ENCODE measurements around the gene MYL11. TPM values are rescaled to one million over a fixed set of nuclear protein-coding genes. Genes with fewer than 3 reads are reported as not detected.

The MYL11 gene
- total RNA-seq, 1 donor from 2014 or later, result 12,119 TPM

GRCh38 chr16:30406795-30407101, 32.1 kb downstream of the MYL11 start:
- Histone ChIP-seq H3K27ac (ENCODE audit: low read depth, low read length) (peak overlapping the region; percentile 85), H3K27me3 (ENCODE audit: control insufficient read depth in 3 of 3, insufficient read depth in 3 of 3, low read length in 3 of 3) (no peaks in the 10 kb centered on the region), H3K9me3 (ENCODE audit: control insufficient read depth in 3 of 3, low read length in 3 of 3) (no peaks in the 10 kb centered on the region), H3K4me1 (ENCODE audit: control insufficient read depth in 3 of 3, insufficient read depth in 3 of 3, low read length in 3 of 3) (peaks cover 15 to 24% (median 22%) of the 10 kb centered on the region in 3 donors), H3K36me3 (ENCODE audit: control insufficient read depth in 3 of 3, insufficient read depth in 3 of 3, low read length in 3 of 3) (peaks cover 4 to 7% (median 6%) of the 10 kb centered on the region in 3 donors), H3K4me3 (ENCODE audit: low read length in 3 of 3) (peak overlapping the region; percentile 68 to 86 (median 74)), H3K9ac (ENCODE audit: low read depth in 1 of 3, low read length in 3 of 3) (peak overlapping the region; percentile 70 to 91 (median 75))

GRCh38 chr16:30407102-30407803, 32.7 kb downstream of the MYL11 start, which contains the start of gene ZNF771:
Gene ZNF771, plus strand, starts transcription at chr16:30407606. Its CDS starts 448 bp downstream, at chr16:30408054.
- Histone ChIP-seq H3K9me3 (ENCODE audit: control insufficient read depth in 3 of 3, low read length in 3 of 3) (no peaks in the 10 kb centered on the region), H3K4me3 (ENCODE audit: low read length in 3 of 3) (peak within 1 kb of the TSS; percentile 68 to 86 (median 74)), H3K9ac (ENCODE audit: low read depth in 1 of 3, low read length in 3 of 3) (peak within 1 kb of the TSS; percentile 75 to 91 (median 76)), H3K27ac (ENCODE audit: low read depth, low read length) (peak within 1 kb of the TSS; percentile 85), H3K27me3 (ENCODE audit: control insufficient read depth in 3 of 3, insufficient read depth in 3 of 3, low read length in 3 of 3) (no peaks in the 10 kb centered on the region), H3K36me3 (ENCODE audit: control insufficient read depth in 3 of 3, insufficient read depth in 3 of 3, low read length in 3 of 3) (peaks cover 9 to 11% (median 11%) of the 10 kb centered on the region in 3 donors), H3K4me1 (ENCODE audit: control insufficient read depth in 3 of 3, insufficient read depth in 3 of 3, low read length in 3 of 3) (peaks cover 15 to 24% (median 22%) of the 10 kb centered on the region in 3 donors)

- peaks cover 11 to 13% (median 11%) of the 10 kb centered on the region in 3 donors for H3K36me3 ChIP-seq (ENCODE audit: control insufficient read depth in 3 of 3, insufficient read depth in 3 of 3, low read length in 3 of 3)
- H3K27ac ChIP-seq (ENCODE audit: low read depth, low read length), result peak overlapping the region; percentile 85
- H3K9me3 ChIP-seq (ENCODE audit: control insufficient read depth in 3 of 3, low read length in 3 of 3), result no peaks in the 10 kb centered on the region
- H3K4me3 ChIP-seq (ENCODE audit: low read length in 3 of 3), result peak overlapping the region; percentile 68 to 86 (median 74)
- H3K27me3 ChIP-seq (ENCODE audit: control insufficient read depth in 3 of 3, insufficient read depth in 3 of 3, low read length in 3 of 3), result no peaks in the 10 kb centered on the region
- H3K9ac ChIP-seq (ENCODE audit: low read depth in 1 of 3, low read length in 3 of 3), result peak overlapping the region; percentile 75 to 91 (median 76)
- peaks cover 15 to 24% (median 22%) of the 10 kb centered on the region in 3 donors for H3K4me1 ChIP-seq (ENCODE audit: control insufficient read depth in 3 of 3, insufficient read depth in 3 of 3, low read length in 3 of 3)
Observed at GRCh38 chr16:30407804-30408534, 33.4 kb downstream of the MYL11 start.

- Histone ChIP-seq H3K27ac (ENCODE audit: low read depth, low read length) (peak overlapping the region; percentile 30), H3K4me1 (ENCODE audit: control insufficient read depth in 3 of 3, insufficient read depth in 3 of 3, low read length in 3 of 3) (peaks cover 15 to 28% (median 24%) of the 10 kb centered on the region in 3 donors), H3K36me3 (ENCODE audit: control insufficient read depth in 3 of 3, insufficient read depth in 3 of 3, low read length in 3 of 3) (peaks cover 13 to 20% (median 13%) of the 10 kb centered on the region in 3 donors), H3K4me3 (ENCODE audit: low read length in 3 of 3) (peak overlapping the region in 1 of 3 donors; percentile 6), H3K27me3 (ENCODE audit: control insufficient read depth in 3 of 3, insufficient read depth in 3 of 3, low read length in 3 of 3) (no peaks in the 10 kb centered on the region), H3K9me3 (ENCODE audit: control insufficient read depth in 3 of 3, low read length in 3 of 3) (no peaks in the 10 kb centered on the region), H3K9ac (ENCODE audit: low read depth in 1 of 3, low read length in 3 of 3) (peak overlapping the region in 1 of 3 donors; percentile 50)
Observed at GRCh38 chr16:30409125-30410060, 34.8 kb downstream of the MYL11 start.

GRCh38 chr16:30413112-30413806, 38.7 kb downstream of the MYL11 start:
- Histone ChIP-seq H3K9ac (ENCODE audit: low read depth in 1 of 3, low read length in 3 of 3) (peak overlapping the region in 1 of 3 donors; percentile 33), H3K36me3 (ENCODE audit: control insufficient read depth in 3 of 3, insufficient read depth in 3 of 3, low read length in 3 of 3) (peaks cover 13 to 20% (median 13%) of the 10 kb centered on the region in 3 donors), H3K27ac (ENCODE audit: low read depth, low read length) (no peak overlapping the region), H3K4me3 (ENCODE audit: low read length in 3 of 3) (no peak overlapping the region), H3K9me3 (ENCODE audit: control insufficient read depth in 3 of 3, low read length in 3 of 3) (no peaks in the 10 kb centered on the region), H3K4me1 (ENCODE audit: control insufficient read depth in 3 of 3, insufficient read depth in 3 of 3, low read length in 3 of 3) (peaks cover 16 to 29% (median 25%) of the 10 kb centered on the region in 3 donors), H3K27me3 (ENCODE audit: control insufficient read depth in 3 of 3, insufficient read depth in 3 of 3, low read length in 3 of 3) (no peaks in the 10 kb centered on the region)

GRCh38 chr16:30414159-30414558, 39.6 kb downstream of the MYL11 start:
- Histone ChIP-seq H3K4me1 (ENCODE audit: control insufficient read depth in 3 of 3, insufficient read depth in 3 of 3, low read length in 3 of 3) (peaks cover 10 to 25% (median 23%) of the 10 kb centered on the region in 3 donors), H3K9ac (ENCODE audit: low read depth in 1 of 3, low read length in 3 of 3) (peak overlapping the region in 1 of 3 donors; percentile 33), H3K27ac (ENCODE audit: low read depth, low read length) (peak overlapping the region; percentile 36), H3K36me3 (ENCODE audit: control insufficient read depth in 3 of 3, insufficient read depth in 3 of 3, low read length in 3 of 3) (peaks cover 13 to 18% (median 13%) of the 10 kb centered on the region in 3 donors), H3K27me3 (ENCODE audit: control insufficient read depth in 3 of 3, insufficient read depth in 3 of 3, low read length in 3 of 3) (no peaks in the 10 kb centered on the region), H3K4me3 (ENCODE audit: low read length in 3 of 3) (no peak overlapping the region), H3K9me3 (ENCODE audit: control insufficient read depth in 3 of 3, low read length in 3 of 3) (no peaks in the 10 kb centered on the region)

- Histone ChIP-seq H3K9me3 (ENCODE audit: control insufficient read depth in 3 of 3, low read length in 3 of 3) (no peaks in the 10 kb centered on the region), H3K27me3 (ENCODE audit: control insufficient read depth in 3 of 3, insufficient read depth in 3 of 3, low read length in 3 of 3) (no peaks in the 10 kb centered on the region), H3K36me3 (ENCODE audit: control insufficient read depth in 3 of 3, insufficient read depth in 3 of 3, low read length in 3 of 3) (peaks cover 11 to 24% (median 13%) of the 10 kb centered on the region in 3 donors), H3K27ac (ENCODE audit: low read depth, low read length) (no peak overlapping the region), H3K4me1 (ENCODE audit: control insufficient read depth in 3 of 3, insufficient read depth in 3 of 3, low read length in 3 of 3) (peaks cover 4 to 18% (median 17%) of the 10 kb centered on the region in 3 donors), H3K9ac (ENCODE audit: low read depth in 1 of 3, low read length in 3 of 3) (no peak overlapping the region), H3K4me3 (ENCODE audit: low read length in 3 of 3) (no peak overlapping the region)
Observed at GRCh38 chr16:30416047-30416603, 41.5 kb downstream of the MYL11 start.

GRCh38 chr16:30416624-30417528, 42.3 kb downstream of the MYL11 start:
- Histone ChIP-seq H3K4me1 (ENCODE audit: control insufficient read depth in 3 of 3, insufficient read depth in 3 of 3, low read length in 3 of 3) (peaks cover 4 to 18% (median 17%) of the 10 kb centered on the region in 3 donors), H3K36me3 (ENCODE audit: control insufficient read depth in 3 of 3, insufficient read depth in 3 of 3, low read length in 3 of 3) (peaks cover 6 to 21% (median 9%) of the 10 kb centered on the region in 3 donors), H3K9me3 (ENCODE audit: control insufficient read depth in 3 of 3, low read length in 3 of 3) (no peaks in the 10 kb centered on the region), H3K4me3 (ENCODE audit: low read length in 3 of 3) (peak overlapping the region; percentile 59 to 82 (median 81)), H3K27ac (ENCODE audit: low read depth, low read length) (peak overlapping the region; percentile 90), H3K9ac (ENCODE audit: low read depth in 1 of 3, low read length in 3 of 3) (peak overlapping the region; percentile 36 to 90 (median 68)), H3K27me3 (ENCODE audit: control insufficient read depth in 3 of 3, insufficient read depth in 3 of 3, low read length in 3 of 3) (no peaks in the 10 kb centered on the region)

Measured in skeletal muscle tissue (tissue), 4 donors.